ENCODE measurements around the gene CDYL2.

GRCh38 chr16:80824623-80825364 lies 20.4 kb upstream of the CDYL2 start:
- no peak for TF ChIP-seq TAF1 (IDR thresholded peaks at IDR 0.05; ENCODE audit: borderline replicate concordance, insufficient read depth, low read length)
- no peak for TF ChIP-seq REST (IDR thresholded peaks at IDR 0.05; ENCODE audit: insufficient read depth in 1 of 2, low read depth in 2 of 2, low read length in 2 of 2)
- no peak for TF ChIP-seq POLR2AphosphoS5 (IDR thresholded peaks at IDR 0.05; ENCODE audit: low read depth, low read length)
- no peak for TF ChIP-seq SIN3A (IDR thresholded peaks at IDR 0.05; ENCODE audit: borderline replicate concordance, insufficient read depth, low read length)
- no peak for TF ChIP-seq FOXP2 (optimal IDR thresholded peaks at IDR 0.05; ENCODE audit: borderline replicate concordance, extremely low read depth, extremely low read length, insufficient read depth)
